Stimulated activated CD4-positive, alpha-beta T cell treated with anti-CD3 and anti-CD28 coated beads, Interleukin-12 subunit alpha, Interleukin-12 subunit beta, amount 100 ng/mL, for 48 hours (primary cell): Measurements from ENCODE around the gene MBD6.
A peak's percentile ranks its signal among the peaks of the same experiment; 100 is the strongest.
"Not testable (repeated sequence)": the region's sequence is repeated elsewhere in the genome, so short reads cannot be mapped to it uniquely, and the experiment has no call there.

Source experiments
- DNase-seq, 3 donors: peaks; one replicate each; pipeline ENCODE4 v3.0.0-alpha.2; 2020; ENCODE audit warnings: low read depth in 2 of 3, low spot score in 1 of 3

MBD6 gene

DNA sequence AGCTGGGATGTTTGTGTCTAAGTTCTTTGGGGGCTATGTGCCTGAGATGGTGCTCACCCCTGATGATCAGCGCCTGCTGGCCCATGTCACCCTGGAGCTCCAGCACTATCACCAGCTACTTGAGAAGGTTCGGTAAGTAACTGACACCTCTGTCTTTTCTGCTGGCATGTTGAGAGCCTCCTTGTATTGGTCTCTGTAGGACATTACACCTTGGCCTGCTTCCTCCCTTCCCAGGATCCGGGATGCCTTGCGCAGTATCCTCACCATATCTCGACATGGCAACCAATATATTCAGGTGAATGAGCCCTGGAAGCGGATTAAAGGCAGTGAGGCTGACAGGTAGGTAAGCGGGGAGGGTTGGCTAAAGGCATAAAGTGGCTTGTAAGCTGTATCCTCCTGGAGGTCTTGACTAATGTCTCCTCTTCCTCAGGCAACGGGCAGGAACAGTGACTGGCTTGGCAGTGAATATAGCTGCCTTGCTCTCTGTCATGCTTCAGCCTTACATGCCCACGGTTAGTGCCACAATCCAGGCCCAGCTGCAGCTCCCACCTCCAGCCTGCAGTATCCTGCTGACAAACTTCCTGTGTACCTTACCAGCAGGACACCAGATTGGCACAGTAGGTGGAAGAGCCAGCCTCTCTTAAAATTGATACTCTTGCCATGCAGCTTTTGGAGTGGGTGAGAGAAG is 7.8 kb upstream of the MBD6 start:
- DNase-seq, result no peak

DNA sequence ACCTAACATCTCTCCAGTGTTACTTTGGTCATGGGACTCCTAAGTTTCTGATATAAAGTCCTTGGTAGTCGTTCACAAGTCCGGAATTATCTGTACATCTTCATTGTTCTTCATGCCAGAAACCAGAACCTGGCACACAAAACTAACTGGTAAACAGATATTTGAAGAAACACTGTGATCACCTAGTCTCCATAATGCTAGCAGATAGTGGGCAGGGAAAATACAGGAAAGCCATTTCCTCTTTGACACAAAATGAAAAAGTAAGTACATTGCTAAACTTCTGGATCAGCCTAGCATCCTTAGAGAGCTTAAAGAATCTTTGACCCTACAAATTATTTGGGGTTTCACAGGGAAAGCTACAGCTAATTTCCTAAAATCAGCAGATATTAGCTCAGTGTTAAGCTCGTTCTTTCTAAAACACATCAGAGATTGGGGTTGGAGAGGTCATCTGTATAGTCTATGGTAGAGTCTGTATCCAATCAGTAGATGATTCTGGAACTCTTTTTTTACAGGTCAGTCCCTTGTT is 7.2 kb upstream of the MBD6 start:
- DNase-seq, result no peak

- DNase-seq, result no peak
These were observed 6.6 kb upstream of the MBD6 start for GRCh38 chr12:57515934-57516541.

- no peak for DNase-seq
These were observed 5.9 kb upstream of the MBD6 start for GRCh38 chr12:57516617-57517153.

DNA sequence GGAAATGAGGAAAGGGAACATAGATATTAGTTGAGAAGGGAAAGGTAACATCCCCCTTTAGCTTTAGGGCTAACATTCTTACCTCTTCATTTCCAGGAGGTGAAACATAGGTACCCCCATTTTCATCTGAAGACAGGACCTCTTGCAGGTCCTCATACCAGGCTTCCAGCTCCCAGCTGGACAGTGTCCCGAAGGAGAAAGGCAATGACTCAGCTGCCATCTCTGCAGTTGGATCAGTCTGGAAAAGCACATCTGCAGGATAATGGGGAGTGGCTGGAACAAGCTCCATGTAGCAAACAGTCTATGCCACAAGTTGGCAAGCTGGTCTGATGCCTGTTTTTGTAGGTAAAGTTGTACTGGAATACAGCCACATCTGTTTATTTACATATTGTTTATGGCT is 5.4 kb upstream of the MBD6 start:
- no peak for DNase-seq

- DNase-seq, result not testable (repeated sequence)
These were observed 4.9 kb upstream of the MBD6 start for GRCh38 chr12:57517718-57518117.

DNA sequence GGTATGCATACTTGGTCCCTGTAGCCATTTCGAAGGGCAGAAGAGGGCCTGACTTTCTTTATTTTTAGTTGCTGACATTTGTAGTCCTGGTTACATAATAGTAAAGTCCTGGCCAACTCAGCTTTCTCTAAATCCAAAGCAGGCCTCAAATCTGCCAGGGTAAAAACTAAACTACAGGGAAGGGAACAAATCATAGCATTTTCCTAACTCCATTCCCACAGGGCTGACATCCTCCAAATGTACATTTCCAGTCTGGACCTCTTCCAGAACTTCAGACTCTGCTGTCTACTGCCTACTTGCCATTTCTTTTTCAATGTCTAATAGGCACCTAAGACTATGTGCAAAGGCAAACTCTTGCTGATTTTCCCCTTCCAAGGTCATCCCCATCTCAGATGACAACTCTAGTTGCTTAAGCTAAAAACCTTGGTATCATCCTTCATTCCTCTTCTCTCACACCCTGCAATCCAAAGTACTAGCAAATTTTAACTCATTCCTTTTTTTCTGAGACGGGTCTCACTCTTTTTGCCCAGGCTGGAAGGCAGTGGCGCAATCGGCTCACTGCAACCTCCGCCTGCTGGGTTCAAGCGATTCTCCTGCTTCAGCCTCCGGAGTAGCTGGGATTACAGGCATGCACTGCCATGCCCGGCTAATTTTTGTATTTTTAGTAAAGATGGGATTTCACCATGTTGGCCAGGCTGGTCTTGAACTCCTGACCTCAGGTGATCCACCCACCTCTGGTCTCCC is 4.3 kb upstream of the MBD6 start:
- DNase-seq, result no peak

GRCh38 chr12:57518920-57519795 is 3.5 kb upstream of the MBD6 start:
- peak in 1 of 3 donors; percentile 15 for DNase-seq

- no peak for DNase-seq
These were observed 2.9 kb upstream of the MBD6 start for GRCh38 chr12:57519796-57520052.

DNA sequence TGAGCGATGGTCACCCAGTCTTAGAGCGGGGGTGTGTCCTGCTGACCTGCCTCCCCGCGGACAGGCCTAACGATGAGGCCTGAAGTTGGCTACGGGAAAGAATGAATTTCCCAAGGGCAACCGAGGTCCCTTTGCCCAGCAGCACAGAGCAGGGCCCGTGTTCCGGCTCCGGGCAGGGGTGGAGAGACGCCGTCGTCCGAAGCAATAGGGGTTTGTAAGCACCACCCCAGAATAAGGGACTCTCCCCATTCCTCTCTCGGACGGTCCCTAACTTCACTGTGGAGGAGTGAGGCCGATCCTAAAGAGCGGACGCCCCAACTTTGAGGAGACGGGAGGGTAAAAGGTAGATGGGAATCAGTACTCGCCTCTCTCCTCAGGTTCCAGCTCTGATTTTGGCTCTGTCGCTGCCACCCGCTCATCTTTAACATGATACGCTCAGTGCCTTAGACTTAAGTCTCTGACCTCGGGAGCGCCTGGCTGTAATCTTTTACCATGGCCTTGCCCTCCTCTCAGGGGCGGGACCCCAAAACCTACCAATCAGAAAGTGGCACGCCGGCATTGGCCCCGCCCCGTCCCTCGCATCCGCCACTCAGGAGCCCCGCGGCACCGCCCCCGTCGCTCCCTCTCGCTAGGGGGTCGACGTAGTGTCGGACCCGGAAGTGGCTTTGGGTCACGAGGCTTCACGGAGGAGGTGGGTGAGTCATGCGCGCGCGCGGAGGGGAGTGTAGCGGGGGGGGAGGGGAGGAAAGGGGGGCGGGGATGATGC is 2.4 kb upstream of the MBD6 start, which contains the start of gene DDIT3:
Gene DDIT3, minus strand, starts transcription at position 462 of the 766 bp plus-strand sequence. CDS start 3,108 bp downstream, outside the sequence.
- DNase-seq, result peak; percentile 98 to 100 (median 100)

DNA sequence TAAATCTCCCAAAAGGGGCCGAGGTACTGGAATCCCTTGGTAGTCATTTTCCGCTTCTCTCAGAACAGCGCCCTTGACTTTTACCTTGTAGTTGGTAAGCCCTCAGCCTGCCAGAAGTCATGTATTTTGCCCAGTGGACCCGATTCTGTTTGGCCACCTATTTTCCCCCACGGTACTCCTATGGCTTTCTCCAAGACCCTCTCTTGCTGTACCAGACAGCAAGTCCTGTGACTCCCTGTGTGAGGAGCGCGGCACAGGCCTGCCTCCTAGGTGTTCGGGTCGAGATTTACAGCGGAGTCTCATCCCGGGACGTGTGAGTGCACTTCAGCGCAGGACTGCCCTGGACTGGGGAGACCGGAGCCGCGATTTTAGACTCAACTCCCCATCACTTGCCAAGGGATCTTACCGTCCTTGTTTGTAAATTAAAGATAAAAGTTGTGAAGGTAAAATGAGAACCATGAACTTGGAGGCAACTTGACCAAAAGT is 1.1 kb upstream of the MBD6 start:
- peak in 1 of 3 donors; percentile 15 for DNase-seq

- DNase-seq, result peak in 1 of 3 donors; percentile 20
These were observed 472 bp downstream of the MBD6 start for GRCh38 chr12:57522887-57523705.

GRCh38 chr12:57523706-57524614 is 1.3 kb downstream of the MBD6 start:
- no peak for DNase-seq

GRCh38 chr12:57524814-57525614 is 2.4 kb downstream of the MBD6 start:
- DNase-seq, result no peak

- DNase-seq, result no peak
These were observed 3.2 kb downstream of the MBD6 start for GRCh38 chr12:57525615-57526383.

DNA sequence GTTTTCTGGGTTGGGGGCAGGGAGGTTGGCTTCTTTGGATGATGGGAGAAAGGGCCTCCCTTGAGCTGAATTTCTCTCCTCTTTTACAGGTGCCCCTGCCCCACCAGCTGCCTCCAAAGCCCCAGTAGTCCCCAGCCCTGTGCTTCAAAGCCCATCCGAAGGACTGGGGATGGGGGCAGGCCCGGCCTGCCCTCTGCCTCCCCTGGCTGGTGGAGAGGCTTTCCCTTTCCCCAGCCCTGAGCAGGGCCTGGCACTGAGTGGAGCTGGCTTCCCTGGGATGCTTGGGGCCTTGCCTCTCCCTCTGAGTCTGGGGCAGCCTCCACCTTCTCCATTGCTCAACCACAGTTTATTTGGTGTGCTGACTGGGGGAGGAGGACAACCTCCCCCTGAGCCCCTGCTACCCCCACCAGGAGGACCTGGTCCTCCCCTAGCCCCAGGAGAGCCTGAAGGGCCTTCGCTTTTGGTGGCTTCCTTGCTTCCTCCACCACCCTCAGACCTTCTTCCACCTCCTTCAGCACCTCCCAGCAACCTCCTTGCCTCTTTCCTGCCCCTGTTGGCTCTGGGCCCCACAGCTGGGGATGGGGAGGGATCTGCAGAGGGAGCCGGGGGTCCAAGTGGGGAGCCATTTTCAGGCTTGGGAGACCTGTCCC is 4.0 kb downstream of the MBD6 start:
- DNase-seq, result no peak
